ENCODE measurements around the gene MKKS. TPM values are rescaled to one million over a fixed set of nuclear protein-coding genes. Genes with fewer than 3 reads are reported as not detected.
A peak's percentile ranks its signal among the peaks of the same experiment; 100 is the strongest.

Gene MKKS
- total RNA-seq, 4 donors from 2014 or later = 0.80 to 22.5 (median 17.6) TPM

DNA sequence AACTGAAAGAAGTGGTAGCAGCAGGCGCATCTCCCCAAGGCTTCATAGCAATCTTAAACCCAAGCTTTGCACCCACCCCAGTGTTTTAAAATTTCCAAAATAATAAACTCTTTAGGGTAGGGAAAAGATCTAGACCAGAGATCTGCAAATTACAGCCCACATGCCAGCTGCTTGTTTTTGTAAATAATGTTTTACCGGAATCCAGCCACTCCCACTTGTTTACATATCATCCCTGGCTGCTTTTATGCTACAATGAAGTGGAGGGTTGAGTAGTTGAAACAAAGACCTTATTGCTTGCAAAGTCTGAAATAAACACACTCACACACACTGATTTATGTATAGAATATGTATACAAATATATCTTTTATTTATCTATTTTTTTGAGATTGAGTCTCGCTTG, 31.1 kb upstream of the MKKS start:
- no peak for TF ChIP-seq POLR2A (IDR thresholded peaks at IDR 0.05)
- TF ChIP-seq POLR2AphosphoS5 (IDR thresholded peaks at IDR 0.05) = no peak
- no peak for TF ChIP-seq CTCF (IDR thresholded peaks at IDR 0.05)
- Histone ChIP-seq H3K9me3 (no peaks in the 10 kb centered on the region), H3K4me3 (no peak overlapping the region), H3K4me1 (peaks cover 6 to 49% (median 16%) of the 10 kb centered on the region in 4 donors), H3K36me3 (no peaks in the 10 kb centered on the region), H3K27ac (no peak overlapping the region), H3K27me3 (no peaks in the 10 kb centered on the region)
- WGBS, 2 donors (ENCODE audit: low coverage in 1 of 2) = 73 to 77% methylated on average over 3 of the region's 3 CpGs
- in situ Hi-C loops (cut with MboI; ENCODE audit: low pct_ligation_motif_present in 1 of 4, low pct_unique_long_range_greater_than_20kb in 1 of 4, low sequenced_read_pairs in 3 of 4) = loop anchor here in 3 of 4 donors (25.0 kb wide), 3 partner anchors 197 to 1072 kb away; partner anchors contain the start of gene JAG1 (in 1 of the 3)
- no peak for DNase-seq
- intact Hi-C loops (cut with DNase I; ENCODE audit: low total_unique reads) = loop anchor here (10.0 kb wide), 1 partner anchor 1080 kb away; no protein-coding TSS in a partner anchor

GRCh38 chr20:10463622-10464021, 29.6 kb upstream of the MKKS start:
- intact Hi-C loops (cut with DNase I; ENCODE audit: low total_unique reads) = loop anchor here (10.0 kb wide), 1 partner anchor 1081 kb away; no protein-coding TSS in a partner anchor
- in situ Hi-C loops (cut with MboI; ENCODE audit: low pct_ligation_motif_present in 1 of 4, low pct_unique_long_range_greater_than_20kb in 1 of 4, low sequenced_read_pairs in 3 of 4) = loop anchor here in 3 of 4 donors (25.0 kb wide), 3 partner anchors 199 to 1074 kb away; partner anchors contain the start of gene JAG1 (in 1 of the 3)
- no peak overlapping the region for H3K27ac ChIP-seq
- H3K27me3 ChIP-seq = no peaks in the 10 kb centered on the region
- DNase-seq = no peak
- H3K4me3 ChIP-seq = no peak overlapping the region
- H3K9me3 ChIP-seq = no peaks in the 10 kb centered on the region
- peaks cover 6 to 38% (median 15%) of the 10 kb centered on the region in 4 donors for H3K4me1 ChIP-seq
- no peak for TF ChIP-seq POLR2A (IDR thresholded peaks at IDR 0.05)
- no peak for TF ChIP-seq CTCF (IDR thresholded peaks at IDR 0.05)
- no peak for TF ChIP-seq POLR2AphosphoS5 (IDR thresholded peaks at IDR 0.05)
- no peak for TF ChIP-seq EP300 (IDR thresholded peaks at IDR 0.05; ENCODE audit: low read depth)
- WGBS, 2 donors (ENCODE audit: low coverage in 1 of 2) = 85 to 95% methylated on average over 2 of the region's 2 CpGs
- H3K36me3 ChIP-seq = no peaks in the 10 kb centered on the region

DNA sequence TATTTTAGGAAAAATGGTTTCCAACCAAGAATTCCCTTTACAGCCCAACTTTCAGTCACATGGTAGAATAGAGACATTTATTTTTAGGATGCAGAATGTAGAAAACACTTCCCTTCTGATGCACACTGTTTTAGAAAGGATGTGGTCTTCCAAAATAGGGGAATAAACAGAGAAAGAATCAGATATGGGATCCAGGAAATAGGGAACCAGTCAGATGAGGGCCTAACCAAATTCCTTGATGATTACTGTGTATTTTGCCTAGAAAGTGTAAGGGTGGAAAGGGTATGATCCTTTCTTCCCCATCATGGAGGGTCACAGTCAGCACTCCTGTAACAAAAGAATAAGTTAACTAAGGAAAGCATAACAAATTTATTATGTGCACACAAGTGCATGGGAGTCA, 28.5 kb upstream of the MKKS start:
- Histone ChIP-seq H3K9me3 (no peaks in the 10 kb centered on the region), H3K27ac (no peak overlapping the region), H3K4me3 (no peak overlapping the region), H3K36me3 (no peaks in the 10 kb centered on the region), H3K4me1 (peaks cover 5 to 27% (median 7%) of the 10 kb centered on the region in 4 donors), H3K27me3 (no peaks in the 10 kb centered on the region)
- no peak for TF ChIP-seq POLR2A (IDR thresholded peaks at IDR 0.05)
- no peak for TF ChIP-seq CTCF (IDR thresholded peaks at IDR 0.05)
- no peak for TF ChIP-seq POLR2AphosphoS5 (IDR thresholded peaks at IDR 0.05)
- no peak for TF ChIP-seq EP300 (IDR thresholded peaks at IDR 0.05; ENCODE audit: low read depth)
- no peak for DNase-seq
- in situ Hi-C loops (cut with MboI; ENCODE audit: low pct_ligation_motif_present in 1 of 4, low pct_unique_long_range_greater_than_20kb in 1 of 4, low sequenced_read_pairs in 3 of 4) (loop anchor here in 3 of 4 donors (25.0 kb wide), 3 partner anchors 200 to 1075 kb away; partner anchors contain the start of gene JAG1 (in 1 of the 3)), intact Hi-C loops (cut with DNase I; ENCODE audit: low total_unique reads) (loop anchor here (10.0 kb wide), 1 partner anchor 1082 kb away; no protein-coding TSS in a partner anchor)

DNA sequence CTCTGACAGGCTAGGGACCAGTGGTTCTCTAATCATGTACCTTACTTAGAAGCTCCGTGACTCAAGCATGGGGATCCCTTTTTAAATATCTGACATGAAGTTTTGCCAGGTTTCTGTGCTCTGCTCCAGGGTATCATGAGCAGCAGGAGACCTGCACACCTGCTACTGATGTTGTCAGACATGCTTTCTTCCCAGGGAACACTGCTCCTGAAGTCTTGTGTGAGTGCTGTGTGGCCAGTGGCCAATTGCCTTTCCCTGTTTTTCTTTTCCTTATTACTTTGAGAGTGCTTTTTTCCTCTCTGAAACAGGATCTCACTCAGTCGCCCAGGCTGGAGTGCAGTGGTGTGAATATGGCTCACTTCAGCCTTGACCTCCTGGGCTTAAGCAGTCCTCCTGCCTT, 27.5 kb upstream of the MKKS start:
- intact Hi-C loops (cut with DNase I; ENCODE audit: low total_unique reads) (loop anchor here (10.0 kb wide), 1 partner anchor 1083 kb away; no protein-coding TSS in a partner anchor), in situ Hi-C loops (cut with MboI; ENCODE audit: low pct_ligation_motif_present in 1 of 4, low pct_unique_long_range_greater_than_20kb in 1 of 4, low sequenced_read_pairs in 3 of 4) (loop anchor here in 3 of 4 donors (25.0 kb wide), 3 partner anchors 201 to 1076 kb away; partner anchors contain the start of gene JAG1 (in 1 of the 3))
- no peaks in the 10 kb centered on the region for H3K9me3 ChIP-seq
- no peaks in the 10 kb centered on the region for H3K36me3 ChIP-seq
- peak; percentile 11 for DNase-seq
- TF ChIP-seq EP300 (IDR thresholded peaks at IDR 0.05; ENCODE audit: low read depth) (no peak), CTCF (IDR thresholded peaks at IDR 0.05) (no peak), POLR2A (IDR thresholded peaks at IDR 0.05) (no peak), POLR2AphosphoS5 (IDR thresholded peaks at IDR 0.05) (no peak)
- WGBS, 2 donors (ENCODE audit: low coverage in 1 of 2) = 68% methylated on average over 2 of the region's 2 CpGs; no CpG with 5 or more reads in 1 of the 2 donors
- peaks cover 0 to 17% (median 4%) of the 10 kb centered on the region in 4 donors for H3K4me1 ChIP-seq
- no peak overlapping the region for H3K4me3 ChIP-seq
- H3K27ac ChIP-seq = no peak overlapping the region
- H3K27me3 ChIP-seq = no peaks in the 10 kb centered on the region
